Measurements from ENCODE around the gene RGMB. TPM values are rescaled to one million over a fixed set of nuclear protein-coding genes. Genes with fewer than 3 reads are reported as not detected.
"Not testable (repeated sequence)": the region's sequence is repeated elsewhere in the genome, so short reads cannot be mapped to it uniquely, and the experiment has no call there.

The RGMB gene
- total RNA-seq, 4 donors from 2014 or later = 2.8 to 22.3 (median 12.9) TPM

DNA sequence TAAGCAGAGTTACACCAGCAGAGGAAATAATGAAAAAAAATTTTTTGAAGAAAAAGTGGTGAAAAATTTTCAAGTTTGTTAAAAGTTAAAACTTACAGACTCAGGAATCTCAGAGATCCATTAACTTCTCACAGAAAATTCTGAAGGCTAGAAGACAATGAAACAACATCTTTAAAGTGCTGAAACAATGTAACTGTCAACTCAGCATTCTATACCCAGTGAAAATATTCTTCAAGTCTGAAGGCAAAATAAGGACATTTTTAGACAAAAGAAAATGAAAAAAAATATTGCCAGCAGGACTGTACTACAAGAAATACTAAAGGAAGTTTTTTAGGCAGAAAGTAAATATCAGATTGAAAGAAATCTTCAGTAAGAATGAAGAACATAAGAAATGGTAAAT, 36.7 kb upstream of the RGMB start:
- H3K36me3 ChIP-seq = no peaks in the 10 kb centered on the region
- intact Hi-C loops (cut with DNase I; ENCODE audit: low total_unique reads) = no loop called here
- H3K27ac ChIP-seq = no peak overlapping the region
- DNase-seq = no peak
- no peaks in the 10 kb centered on the region for H3K4me1 ChIP-seq
- H3K4me3 ChIP-seq = no peak overlapping the region
- H3K9me3 ChIP-seq = no peaks in the 10 kb centered on the region
- no peak for TF ChIP-seq POLR2A (IDR thresholded peaks at IDR 0.05)
- TF ChIP-seq, protein P1, sequence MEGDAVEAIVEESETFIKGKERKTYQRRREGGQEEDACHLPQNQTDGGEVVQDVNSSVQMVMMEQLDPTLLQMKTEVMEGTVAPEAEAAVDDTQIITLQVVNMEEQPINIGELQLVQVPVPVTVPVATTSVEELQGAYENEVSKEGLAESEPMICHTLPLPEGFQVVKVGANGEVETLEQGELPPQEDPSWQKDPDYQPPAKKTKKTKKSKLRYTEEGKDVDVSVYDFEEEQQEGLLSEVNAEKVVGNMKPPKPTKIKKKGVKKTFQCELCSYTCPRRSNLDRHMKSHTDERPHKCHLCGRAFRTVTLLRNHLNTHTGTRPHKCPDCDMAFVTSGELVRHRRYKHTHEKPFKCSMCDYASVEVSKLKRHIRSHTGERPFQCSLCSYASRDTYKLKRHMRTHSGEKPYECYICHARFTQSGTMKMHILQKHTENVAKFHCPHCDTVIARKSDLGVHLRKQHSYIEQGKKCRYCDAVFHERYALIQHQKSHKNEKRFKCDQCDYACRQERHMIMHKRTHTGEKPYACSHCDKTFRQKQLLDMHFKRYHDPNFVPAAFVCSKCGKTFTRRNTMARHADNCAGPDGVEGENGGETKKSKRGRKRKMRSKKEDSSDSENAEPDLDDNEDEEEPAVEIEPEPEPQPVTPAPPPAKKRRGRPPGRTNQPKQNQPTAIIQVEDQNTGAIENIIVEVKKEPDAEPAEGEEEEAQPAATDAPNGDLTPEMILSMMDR (IDR thresholded peaks at IDR 0.05) = no peak
- H3K27me3 ChIP-seq = no peaks in the 10 kb centered on the region

DNA sequence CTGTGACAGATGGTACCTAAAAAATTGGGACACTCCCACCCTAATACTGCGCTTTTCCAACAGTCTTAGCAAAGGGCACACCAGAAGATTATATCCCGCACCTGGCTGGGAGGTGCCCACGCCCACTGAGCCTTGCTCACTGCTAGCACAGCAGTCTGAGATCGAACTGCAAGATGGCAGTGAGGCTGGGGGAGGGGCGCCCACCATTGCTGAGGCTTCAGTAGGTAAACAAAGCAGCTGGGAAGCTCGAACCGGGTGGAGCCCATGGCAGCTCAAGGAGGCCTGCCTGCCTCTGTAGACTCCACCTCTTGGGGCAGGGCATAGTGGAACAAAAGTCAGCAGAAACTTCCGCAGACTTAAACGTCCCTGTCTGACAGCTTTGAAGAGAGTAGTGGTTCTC, 36.0 kb upstream of the RGMB start:
- intact Hi-C loops (cut with DNase I; ENCODE audit: low total_unique reads) = not testable (repeated sequence)

DNA sequence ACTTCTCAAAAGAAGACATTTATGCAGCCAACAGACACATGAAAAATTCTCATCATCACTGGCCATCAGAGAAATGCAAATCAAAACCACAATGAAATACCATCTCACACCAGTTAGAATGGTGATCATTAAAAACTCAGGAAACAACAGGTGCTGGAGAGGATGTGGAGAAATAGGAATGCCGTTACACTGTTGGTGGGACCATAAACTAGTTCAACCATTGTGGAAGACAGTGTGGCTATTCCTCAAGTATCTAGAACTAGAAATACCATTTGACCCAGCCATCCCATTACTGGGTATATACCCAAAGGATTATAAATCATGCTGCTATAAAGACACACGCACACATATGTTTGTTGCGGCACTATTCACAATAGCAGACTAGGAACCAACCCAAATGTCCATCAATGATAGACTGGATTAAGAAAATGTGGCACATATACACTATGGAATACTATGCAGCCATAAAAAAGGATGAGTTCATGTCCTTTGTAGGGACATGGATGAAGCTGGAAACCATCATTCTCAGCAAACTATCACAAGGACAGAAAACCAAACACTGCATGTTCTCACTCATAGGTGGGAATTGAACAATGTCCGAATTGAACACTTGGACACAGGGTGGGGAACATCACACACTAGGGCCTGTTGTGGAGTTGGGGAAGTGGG, 34.8 kb upstream of the RGMB start:
- intact Hi-C loops (cut with DNase I; ENCODE audit: low total_unique reads); H3K4me1 ChIP-seq; H3K4me3 ChIP-seq; H3K9me3 ChIP-seq; H3K27ac ChIP-seq; H3K36me3 ChIP-seq; H3K27me3 ChIP-seq; DNase-seq: not testable (repeated sequence)

More for the DNA sequence above, 36.0 kb upstream of the RGMB start:
- not testable (repeated sequence) for H3K4me1 ChIP-seq, H3K27me3 ChIP-seq, H3K4me3 ChIP-seq, H3K36me3 ChIP-seq, DNase-seq, H3K9me3 ChIP-seq, H3K27ac ChIP-seq

DNA sequence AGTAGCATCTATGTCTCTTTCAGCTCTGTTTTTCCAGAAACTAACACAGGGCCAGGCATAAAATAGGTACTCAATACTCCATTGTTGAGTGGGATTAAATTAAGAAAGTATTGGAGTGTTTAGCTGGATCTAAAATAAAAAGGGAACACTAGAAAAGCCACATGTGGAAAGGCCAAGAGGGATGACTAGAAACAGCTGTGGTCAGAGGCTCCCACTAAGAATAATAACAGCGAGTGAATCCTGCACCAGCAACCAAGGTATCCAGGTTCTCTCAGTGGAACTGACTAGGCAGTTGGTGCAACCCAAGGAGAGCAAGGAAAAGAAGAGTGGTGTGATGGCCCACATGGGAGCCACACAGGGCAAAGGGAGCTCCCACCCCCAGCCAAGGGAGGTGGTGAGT, 31.5 kb upstream of the RGMB start:
- no peaks in the 10 kb centered on the region for H3K27me3 ChIP-seq
- no peak for TF ChIP-seq POLR2A (IDR thresholded peaks at IDR 0.05)
- TF ChIP-seq, protein P1 (IDR thresholded peaks at IDR 0.05) = no peak
- H3K4me1 ChIP-seq = no peaks in the 10 kb centered on the region
- no peaks in the 10 kb centered on the region for H3K9me3 ChIP-seq
- H3K27ac ChIP-seq = no peak overlapping the region
- H3K4me3 ChIP-seq = no peak overlapping the region
- DNase-seq = no peak
- intact Hi-C loops (cut with DNase I; ENCODE audit: low total_unique reads) = no loop called here
- H3K36me3 ChIP-seq = no peaks in the 10 kb centered on the region

DNA sequence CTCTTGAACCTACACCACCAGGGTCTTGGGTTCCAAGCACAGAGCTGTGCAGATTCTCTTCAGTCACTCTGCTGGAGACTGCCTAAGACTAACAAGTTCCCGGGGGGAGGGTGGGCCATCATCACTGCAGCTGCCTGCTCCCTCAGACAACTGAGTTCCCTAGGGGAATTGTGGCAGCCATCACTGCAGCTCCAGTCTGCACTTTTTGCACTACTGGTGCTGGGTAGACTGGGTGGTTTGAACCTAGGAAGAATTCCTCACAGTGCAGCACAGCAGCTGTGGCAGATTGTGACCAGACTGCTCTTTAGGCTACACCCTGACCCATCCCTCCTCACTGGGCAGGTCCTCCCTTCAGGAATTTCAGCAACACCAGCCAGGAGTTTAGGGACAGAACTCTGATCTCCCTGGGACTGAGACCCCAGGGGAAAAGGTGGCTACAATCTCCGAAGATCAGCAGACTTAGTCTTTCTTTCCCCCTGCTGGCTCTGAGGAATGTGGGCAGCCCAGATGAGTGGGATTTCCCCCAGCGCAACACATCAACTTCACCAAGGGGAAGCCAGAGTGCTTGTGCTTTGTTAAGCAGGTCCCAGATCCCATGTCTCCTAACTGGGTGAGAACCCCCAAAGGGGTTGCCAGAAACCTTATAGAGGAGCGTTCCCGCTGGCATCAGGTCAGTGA, 30.9 kb upstream of the RGMB start:
- no peak overlapping the region for H3K4me3 ChIP-seq

DNA sequence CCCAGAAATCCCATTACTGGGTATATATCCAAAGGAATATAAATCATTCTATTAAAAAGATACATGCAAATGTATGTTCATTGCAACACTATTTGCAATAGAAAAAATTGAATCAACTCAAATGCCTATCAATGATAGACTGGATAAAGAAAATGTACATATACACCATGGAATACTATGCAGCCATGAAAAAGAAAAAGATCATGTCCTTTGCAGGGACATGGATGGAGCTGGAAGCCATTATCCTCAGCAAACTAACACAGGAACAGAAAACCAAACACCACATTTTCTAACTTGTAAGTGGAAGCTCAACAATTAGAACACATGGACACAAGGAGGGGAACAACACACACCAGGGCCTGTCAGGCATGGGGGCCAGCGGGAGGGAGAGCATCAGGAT, 25.2 kb upstream of the RGMB start:
- H3K27ac ChIP-seq; H3K27me3 ChIP-seq; DNase-seq; H3K4me1 ChIP-seq; H3K36me3 ChIP-seq; H3K9me3 ChIP-seq; H3K4me3 ChIP-seq; intact Hi-C loops (cut with DNase I; ENCODE audit: low total_unique reads): not testable (repeated sequence)

More for the DNA sequence above, 30.9 kb upstream of the RGMB start:
- TF ChIP-seq, protein P1 (IDR thresholded peaks at IDR 0.05) = no peak
- TF ChIP-seq POLR2A (IDR thresholded peaks at IDR 0.05) = no peak
- Histone ChIP-seq H3K27me3 (no peaks in the 10 kb centered on the region), H3K9me3 (peaks cover 0 to 2% of the 10 kb centered on the region in 2 donors), H3K36me3 (no peaks in the 10 kb centered on the region), H3K4me1 (no peaks in the 10 kb centered on the region), H3K27ac (no peak overlapping the region)
- intact Hi-C loops (cut with DNase I; ENCODE audit: low total_unique reads) = no loop called here
- no peak for DNase-seq
